GM21576 (cell line): Measurements from ENCODE around the gene PLAC9.
A peak's percentile ranks its signal among the peaks of the same experiment; 100 is the strongest.

ENCODE experiments used
- ATAC-seq: cut with Tn5 transposase; IDR thresholded peaks from one replicate; pipeline ENCODE4 v1.9.1; 2021; ENCODE audit warnings: mild to moderate bottlenecking, moderate library complexity; ENCODE audit not compliant: unreplicated experiment

Gene PLAC9

GRCh38 chr10:80177781-80178636 is 45.5 kb downstream of the PLAC9 start:
- ATAC-seq: no peak

DNA sequence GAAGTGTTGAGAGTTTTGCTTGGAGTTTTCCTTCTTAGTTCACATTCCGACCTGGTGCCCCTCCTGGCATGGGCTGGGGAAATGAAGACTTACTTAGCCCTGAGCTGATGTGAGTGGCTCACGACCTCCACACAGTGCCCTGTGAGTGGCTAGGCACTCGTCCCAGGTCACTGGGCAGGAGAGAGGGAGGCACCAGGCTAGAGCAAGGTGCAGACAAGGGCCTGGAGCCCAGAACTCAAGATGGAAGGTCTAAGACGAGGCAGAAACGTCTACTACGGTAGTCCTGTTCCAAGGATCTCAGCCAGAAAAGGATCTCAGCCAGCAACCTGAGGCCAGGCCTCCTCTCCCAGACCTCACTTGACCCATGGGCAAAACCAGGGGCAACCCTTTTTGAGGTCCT is 50.5 kb downstream of the PLAC9 start:
- ATAC-seq: no peak

GRCh38 chr10:80183436-80183835 is 50.9 kb downstream of the PLAC9 start:
- ATAC-seq: no peak

DNA sequence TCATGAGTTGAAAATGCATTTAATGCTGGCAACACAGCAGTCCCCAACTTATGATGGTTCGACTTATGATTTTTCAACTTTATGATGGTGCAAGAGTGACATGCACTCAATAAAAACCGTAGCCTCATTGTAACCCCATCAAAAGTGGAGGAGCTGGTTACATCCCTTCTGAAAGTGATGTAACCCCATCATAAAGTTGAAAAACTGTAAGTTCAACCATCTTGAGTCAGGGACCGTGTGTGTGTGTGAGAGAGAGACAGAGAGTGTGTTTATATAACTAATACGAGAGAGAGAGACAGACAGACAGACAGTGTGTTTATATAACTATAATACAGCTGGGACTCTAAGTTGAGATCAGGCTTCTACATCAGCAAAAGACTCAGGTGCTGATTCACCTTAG is 51.8 kb downstream of the PLAC9 start:
- no peak for ATAC-seq

DNA sequence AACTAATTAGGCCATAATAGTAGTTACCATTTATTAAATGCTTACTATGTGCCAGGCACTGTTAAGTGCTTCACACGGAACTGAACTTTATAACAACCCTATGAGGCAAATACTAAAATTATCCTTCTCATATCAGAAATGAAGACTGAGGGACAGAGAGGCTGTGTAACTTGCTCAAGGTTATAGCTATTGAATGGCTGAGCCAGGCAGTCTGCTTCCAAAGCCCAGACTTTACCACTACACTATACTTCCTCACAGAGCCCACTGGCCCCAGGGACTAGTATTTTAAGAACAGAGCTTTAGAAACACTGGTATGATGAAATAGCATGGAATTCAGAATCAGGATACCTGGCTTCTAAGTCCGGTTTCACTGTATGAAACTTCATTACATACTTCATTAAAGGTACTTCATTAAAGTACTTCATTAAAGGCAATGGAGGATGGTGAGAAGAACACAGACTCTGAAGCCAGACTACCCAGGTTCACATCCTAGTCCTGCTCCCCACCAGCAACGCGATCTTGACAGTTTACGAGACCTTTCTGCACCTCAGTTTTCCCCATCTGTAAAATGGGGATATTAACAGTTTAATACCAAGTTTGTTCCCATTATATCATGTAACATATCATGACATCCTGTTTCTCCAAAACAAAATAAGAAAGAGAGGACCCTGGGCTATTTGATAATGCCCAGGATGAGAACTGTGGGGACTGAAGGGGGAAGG is 53.2 kb downstream of the PLAC9 start:
- ATAC-seq: no peak

DNA sequence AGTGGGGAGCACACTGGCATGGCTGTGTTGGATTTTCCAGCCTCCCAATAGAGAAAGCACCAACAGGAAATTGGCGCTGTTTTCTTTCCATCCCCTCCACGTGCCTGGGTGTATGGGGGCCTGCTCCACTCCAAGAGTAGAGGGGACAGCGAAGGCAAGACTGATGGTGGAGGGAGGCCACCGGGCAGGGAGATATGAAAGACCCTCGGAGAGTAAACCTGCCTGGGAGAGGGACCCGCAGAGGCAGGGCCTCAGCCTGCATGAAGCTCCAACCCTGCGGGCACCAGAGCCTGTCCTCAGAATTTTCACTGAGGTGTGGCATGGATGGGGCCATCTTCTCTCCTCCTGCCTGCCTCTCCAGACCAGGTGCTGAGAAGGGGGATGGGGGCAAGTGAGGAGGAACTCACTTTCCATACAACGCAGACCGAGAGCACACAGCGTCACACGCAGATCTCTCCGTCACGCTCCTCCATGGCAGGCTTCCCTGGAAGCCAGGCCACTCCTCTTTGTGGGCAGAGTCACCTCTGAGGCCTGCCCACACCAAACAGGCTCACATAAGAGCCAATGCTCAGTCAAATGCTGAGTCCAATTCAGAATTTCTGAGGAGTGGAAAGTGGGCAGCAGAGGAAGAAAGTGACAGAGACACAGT is 54.0 kb downstream of the PLAC9 start:
- ATAC-seq: no peak

DNA sequence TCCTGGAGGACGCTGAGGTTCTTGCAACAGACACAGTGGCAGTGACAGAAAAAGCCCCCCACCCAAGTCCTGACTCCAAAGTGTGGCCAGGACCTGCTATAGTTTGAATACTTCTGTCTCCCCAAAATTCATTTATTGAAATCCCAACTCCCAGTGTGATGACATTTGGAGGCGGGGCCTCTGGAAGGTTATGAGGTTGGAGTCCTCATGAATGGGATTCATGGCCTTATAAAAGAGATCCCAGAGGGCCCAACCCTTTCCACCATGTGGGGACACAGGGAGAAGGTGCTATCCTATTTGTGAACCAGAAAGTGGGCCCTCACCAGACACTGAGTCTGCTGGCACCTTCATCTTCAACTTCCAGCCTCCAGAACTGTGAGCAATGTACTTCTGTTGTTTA is 54.5 kb downstream of the PLAC9 start:
- no peak for ATAC-seq

DNA sequence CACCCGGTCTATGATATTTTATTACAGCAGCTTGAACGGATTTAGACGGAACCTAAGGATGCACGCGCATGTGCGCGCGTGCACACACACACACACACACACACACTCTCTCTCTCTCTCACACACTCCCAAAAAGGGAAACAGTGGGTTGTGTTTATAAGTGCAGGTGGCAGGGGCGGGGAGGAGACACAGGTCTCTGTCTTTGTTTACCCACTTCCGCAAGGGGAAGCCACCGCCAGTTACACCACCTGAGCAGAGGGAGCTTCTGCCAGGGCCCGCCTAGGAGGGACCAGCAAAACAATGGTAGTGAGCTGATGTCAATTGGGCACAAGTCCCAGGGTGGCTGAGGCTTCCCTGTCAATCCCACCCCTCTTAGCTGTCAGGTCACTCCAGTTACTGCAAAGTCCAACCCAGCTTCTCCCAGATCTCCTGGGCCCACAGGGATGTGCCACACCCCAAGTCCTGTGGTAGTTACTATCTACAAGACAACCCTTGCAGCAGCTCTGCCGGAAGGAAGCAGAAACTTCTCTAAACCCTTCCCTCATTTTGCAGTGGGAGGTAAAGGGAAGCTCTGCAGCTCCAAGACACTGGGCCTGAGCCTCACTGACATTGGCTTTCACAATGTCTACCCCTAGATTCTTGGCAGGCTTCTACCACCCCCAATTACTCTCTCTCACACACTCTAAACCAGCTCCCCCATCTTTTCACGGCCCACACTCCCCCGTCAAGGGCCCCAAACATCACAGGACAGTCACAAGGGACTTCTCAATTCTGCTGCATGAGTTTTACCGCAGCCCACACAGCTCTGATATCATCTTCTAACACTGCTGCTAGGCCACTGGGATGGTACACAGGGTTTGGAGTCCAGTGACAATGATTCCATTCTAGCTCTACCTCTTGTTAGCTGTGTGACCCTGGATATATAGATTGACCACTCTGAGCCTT is 55.2 kb downstream of the PLAC9 start:
- peak; percentile 92 for ATAC-seq

- no peak for ATAC-seq
Measured at GRCh38 chr10:80188713-80189112, 56.2 kb downstream of the PLAC9 start.

GRCh38 chr10:80191589-80192270 is 59.2 kb downstream of the PLAC9 start:
- ATAC-seq: no peak

DNA sequence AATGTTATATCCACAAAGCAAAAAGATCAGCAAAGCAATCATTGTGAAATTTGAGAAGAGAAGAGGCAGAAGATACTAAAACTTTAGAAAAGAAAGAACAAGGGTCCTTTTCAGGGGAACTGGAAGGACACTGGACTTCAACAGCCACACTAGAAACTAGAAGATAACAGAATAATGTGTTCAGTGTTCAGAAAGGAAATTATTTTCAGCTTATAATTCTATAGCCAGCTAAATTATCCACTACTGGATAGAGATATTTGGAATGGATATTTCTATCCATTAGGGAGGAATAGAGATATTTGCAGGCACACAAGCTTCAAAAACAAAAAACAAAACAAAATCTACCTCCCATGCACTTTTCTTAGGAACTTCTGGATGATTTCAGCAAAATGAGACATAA is 60.0 kb downstream of the PLAC9 start:
- no peak for ATAC-seq

DNA sequence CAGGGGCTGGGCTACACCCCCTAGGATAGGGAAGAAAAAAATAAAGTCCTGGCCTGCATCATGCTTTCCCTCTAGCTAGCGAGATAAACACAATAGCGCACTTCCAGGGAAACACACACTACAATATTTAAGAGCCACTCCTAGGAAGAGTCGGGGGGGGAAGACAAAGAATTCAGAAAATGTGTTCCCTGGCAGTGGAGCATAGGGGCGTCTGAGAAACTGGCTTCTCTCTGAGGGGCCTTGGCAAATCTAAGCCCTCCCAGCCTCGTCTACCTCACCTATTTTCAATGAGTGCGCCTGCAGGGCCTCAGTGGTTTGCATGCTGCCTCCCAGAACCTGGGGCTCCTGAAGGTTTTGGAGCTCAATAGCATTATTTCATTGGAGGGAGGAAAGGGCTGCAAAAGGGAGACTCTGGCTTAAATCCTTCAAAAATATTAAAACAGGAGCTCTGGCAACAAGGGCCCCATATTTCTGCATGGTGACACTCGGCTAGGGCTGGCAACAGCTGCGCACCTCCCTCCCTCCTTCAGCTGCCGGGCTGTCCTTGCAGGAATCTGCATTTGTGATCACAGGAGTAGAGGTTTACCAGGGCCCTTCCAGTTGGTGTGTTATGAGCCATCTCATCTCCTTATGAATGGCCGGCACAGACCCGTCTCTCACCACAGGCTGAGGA is 62.0 kb downstream of the PLAC9 start:
- no peak for ATAC-seq
